WI38 (cell line): Measurements from ENCODE around the gene PPP1R14C.

Experiments used
- H3K4me3 ChIP-seq: 2 replicates; pipeline ENCODE4 v1.5.1; 2011; ENCODE audit warnings: low read depth, mild to moderate bottlenecking, control low read depth, low read length
- TF ChIP-seq, protein P1 (sequence below): IDR thresholded peaks from 2 replicates; pipeline ENCODE4 v1.5.1; 2012; ENCODE audit warnings: low read depth, mild to moderate bottlenecking, control low read depth, low read length

The PPP1R14C gene

DNA sequence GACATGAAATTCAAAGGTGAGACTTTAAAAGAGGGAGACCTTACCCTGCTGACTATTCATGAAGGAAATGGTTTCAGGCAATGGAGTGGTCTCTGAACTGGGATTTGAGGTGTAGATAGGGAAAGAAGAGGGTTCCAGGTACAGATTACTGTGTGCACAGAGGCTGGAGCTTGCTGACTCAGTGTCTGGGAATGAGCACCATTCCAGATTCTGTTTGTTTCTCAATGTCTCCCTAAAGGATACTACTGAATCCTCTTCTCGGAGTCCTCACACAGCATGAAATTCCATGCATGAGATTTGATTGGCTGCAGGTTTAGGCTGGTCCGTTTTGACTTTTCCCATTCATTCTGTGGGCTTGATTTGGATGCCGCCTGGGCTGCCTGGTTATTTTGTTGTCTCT is 49.0 kb downstream of the PPP1R14C start:
- TF ChIP-seq, protein P1, sequence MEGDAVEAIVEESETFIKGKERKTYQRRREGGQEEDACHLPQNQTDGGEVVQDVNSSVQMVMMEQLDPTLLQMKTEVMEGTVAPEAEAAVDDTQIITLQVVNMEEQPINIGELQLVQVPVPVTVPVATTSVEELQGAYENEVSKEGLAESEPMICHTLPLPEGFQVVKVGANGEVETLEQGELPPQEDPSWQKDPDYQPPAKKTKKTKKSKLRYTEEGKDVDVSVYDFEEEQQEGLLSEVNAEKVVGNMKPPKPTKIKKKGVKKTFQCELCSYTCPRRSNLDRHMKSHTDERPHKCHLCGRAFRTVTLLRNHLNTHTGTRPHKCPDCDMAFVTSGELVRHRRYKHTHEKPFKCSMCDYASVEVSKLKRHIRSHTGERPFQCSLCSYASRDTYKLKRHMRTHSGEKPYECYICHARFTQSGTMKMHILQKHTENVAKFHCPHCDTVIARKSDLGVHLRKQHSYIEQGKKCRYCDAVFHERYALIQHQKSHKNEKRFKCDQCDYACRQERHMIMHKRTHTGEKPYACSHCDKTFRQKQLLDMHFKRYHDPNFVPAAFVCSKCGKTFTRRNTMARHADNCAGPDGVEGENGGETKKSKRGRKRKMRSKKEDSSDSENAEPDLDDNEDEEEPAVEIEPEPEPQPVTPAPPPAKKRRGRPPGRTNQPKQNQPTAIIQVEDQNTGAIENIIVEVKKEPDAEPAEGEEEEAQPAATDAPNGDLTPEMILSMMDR = no peak
- no peak overlapping the region for H3K4me3 ChIP-seq

DNA sequence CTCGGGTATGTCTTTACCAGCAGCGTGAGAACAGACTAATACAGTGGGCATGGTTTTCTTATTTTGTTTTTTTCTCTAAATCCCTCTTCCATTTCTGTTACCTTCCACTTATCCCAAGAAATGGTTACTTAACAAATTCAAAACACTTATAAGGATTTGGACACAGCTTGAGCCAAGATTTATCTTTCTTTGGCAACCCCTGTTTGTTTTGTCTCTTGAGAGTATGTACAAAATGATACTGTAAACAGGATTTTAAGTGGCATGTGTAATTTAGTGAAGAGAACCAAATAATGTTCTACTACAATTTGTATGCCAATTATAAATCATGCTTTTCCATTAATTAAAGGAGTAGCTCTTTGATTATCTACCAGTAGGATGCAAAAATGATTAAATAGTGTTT is 51.4 kb downstream of the PPP1R14C start:
- TF ChIP-seq, protein P1 = no peak

DNA sequence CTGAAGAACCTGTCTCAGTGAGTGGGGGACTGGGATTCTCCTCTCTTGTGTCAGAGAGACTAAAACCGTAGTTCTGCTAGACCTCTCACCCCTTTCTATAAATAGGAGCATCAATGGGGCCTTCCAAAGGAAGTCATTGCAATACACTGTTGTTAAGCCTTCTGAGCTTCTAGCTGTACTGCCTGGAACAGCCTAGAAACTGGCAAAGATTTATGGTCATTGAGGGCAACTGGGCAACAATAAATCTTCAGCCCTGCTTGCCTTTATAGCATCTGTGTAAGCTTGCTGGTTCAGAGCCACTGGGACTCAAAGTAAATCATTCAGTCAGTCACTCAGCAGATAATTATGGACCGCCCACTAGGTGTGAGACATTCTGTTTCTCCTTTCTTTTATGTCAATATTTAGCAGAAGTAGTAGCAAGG is 53.2 kb downstream of the PPP1R14C start:
- H3K4me3 ChIP-seq = no peak overlapping the region
- TF ChIP-seq, protein P1 = no peak

More for the DNA sequence above, 51.4 kb downstream of the PPP1R14C start:
- H3K4me3 ChIP-seq = no peak overlapping the region

DNA sequence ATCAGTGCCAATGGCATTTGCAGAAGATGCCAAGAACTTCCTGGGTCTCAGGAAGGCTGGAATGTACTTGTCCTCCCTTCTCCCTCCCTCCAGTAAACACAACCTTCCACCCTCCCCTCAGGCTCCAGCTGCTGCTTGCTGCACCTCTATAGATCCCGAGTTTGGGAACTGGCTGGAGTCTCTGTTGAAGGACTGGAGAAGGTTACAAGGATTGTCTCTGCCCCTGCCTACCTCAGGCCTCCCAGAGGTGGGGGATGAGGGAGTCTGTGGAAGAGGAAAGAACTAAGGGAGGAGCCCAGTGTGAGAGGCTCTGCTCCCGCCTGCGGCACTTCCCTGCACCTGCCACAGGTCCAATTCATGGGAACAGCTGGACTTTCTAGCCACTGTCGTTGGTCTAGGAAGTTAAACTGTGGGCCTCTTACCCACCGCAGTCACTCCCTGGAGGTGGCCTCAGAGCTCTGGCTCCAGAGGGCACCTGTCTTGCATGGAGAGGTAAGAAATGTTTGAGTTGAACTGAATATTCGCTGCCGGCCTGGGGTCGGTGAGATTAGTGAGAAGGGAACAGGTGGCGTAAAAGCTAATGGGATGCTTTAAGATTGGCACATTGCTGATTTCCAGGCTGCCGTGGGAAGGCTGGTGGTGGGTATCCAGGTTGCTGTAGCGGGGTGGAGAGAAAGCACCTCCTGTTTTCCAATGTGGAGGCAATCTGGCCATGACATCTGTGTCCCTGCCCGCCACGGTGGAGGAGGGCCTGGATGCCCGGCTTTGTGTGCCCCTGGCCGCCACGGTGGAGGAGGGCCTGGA is 54.3 kb downstream of the PPP1R14C start:
- TF ChIP-seq, protein P1 = no peak
- no peak overlapping the region for H3K4me3 ChIP-seq

DNA sequence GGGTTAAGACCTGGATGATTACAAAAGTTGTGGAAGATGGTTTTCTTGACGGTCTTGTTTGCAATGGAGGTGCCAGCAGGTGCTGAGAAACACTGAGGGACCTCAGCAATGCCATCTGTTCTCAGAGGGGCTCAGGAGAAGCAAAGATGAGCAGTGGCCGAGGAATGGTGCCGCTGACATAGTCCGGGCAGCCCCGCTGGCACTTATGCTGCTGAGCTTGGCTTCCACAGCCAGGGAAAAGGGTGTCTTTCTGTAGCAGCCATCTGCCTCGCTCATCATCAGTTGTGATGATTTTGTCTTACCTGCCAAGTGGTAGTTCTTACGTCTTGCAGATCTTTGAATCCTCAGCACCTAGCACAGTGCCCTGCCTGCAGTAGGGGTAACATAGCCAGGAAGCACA is 55.7 kb downstream of the PPP1R14C start:
- TF ChIP-seq, protein P1 = no peak

DNA sequence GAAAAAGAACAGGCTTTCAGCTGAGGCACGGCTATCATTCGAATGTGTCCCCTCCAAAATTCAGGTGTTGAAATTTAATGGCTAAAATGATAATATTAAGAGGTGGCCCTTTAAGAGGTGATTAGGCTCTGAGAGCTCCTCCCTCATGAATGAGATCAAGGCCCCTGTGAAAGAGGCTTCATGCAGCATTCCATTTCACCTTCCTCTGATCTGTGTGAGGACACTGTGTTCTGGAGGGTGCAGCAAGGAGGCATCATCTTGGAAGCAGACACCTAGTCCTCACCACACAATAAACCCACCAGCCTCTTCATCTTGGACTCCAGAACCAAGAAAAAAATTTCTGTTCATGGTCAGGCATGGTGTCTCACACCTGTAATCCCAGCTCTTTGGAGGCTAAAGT is 56.4 kb downstream of the PPP1R14C start:
- TF ChIP-seq, protein P1 = no peak
- H3K4me3 ChIP-seq = no peak overlapping the region

More for the DNA sequence above, 55.7 kb downstream of the PPP1R14C start:
- no peak overlapping the region for H3K4me3 ChIP-seq

DNA sequence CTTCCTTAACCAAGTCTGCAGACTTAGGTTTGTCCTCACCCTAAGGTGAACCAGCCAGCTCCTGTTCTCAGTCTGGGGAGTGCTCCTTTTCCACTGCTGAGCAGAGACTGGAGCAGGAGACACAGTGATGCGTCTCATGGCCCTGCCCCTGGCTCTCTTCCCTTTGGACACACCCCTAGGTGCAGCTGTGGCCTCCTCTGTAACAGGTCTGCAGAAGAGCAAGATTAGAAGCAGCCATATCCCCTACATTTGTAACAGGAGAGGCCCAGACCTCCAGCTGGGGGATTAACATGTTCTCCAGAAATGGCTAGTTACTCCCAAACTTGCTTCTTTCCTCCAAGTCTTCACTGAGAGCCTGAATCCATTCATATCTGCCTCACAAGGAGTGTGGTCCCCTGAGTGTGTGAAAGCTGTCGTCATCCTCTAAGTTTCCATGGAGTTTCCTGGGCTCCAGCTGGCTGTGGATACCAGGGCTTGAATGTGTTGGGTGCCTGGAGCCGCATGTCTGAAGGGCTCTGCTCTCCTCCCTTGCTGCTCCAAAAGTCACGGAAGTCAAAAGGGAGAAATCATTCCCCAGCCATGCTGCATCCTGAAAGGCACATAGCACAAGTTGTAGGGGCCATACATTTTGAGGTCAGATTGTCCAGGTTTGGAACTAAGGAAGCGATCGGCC is 57.7 kb downstream of the PPP1R14C start:
- H3K4me3 ChIP-seq = no peak overlapping the region
- TF ChIP-seq, protein P1 = no peak
